HepG2 (cell line): ENCODE data around the gene NET1. TPM values are rescaled to one million over a fixed set of nuclear protein-coding genes. Genes with fewer than 3 reads are reported as not detected.

Experiments used
- ATAC-seq: fragments of 200-7000 bp; cut with Tn5 transposase; 3 replicates; pipeline ENCODE4 v1.9.1; 2020; ENCODE audit warnings: mild to moderate bottlenecking, moderate library complexity
- BruUV-seq: library from RNA; stranded (reverse); fragments of 400-500 nt; replicated peaks from 2 replicates; lab custom pipeline; 2021; lab: Mats Ljungman, UMichigan
- CTCF ChIA-PET: fragments of 300-600 bp; formaldehyde crosslinking; extraction: SDS; loops from one replicate; lab custom pipeline; 2021; ENCODE audit warnings: low total read pairs, inconsistent platforms, low intra/inter-chr PET ratio; lab: Yijun Ruan, JAX
- POLR2A ChIA-PET: fragments of 350-600 bp; sonication (Branson Sonifier 250); formaldehyde crosslinking; loops from one replicate; lab custom pipeline; 2020; ENCODE audit warnings: antibody characterized with exemption, inconsistent platforms; lab: Yijun Ruan, JAX
- DNase-seq: peaks from one replicate; pipeline ENCODE4 v3.0.0-alpha.2; 2015; ENCODE audit warnings: low spot score
- FAIRE-seq: peaks from 3 replicates; lab custom pipeline; 2011; peaks lifted over from hg19 to GRCh38; lab: Jason Lieb, UNC
- H2AFZ ChIP-seq: one replicate; pipeline ENCODE4 v1.6.1; 2011; ENCODE audit warnings: low read length, inconsistent platforms
- H3K27ac ChIP-seq: fragments of 300-600 bp; 3 replicates; pipeline ENCODE4 v1.8.0; 2011; ENCODE audit warnings: mixed run types, mild to moderate bottlenecking, mixed read lengths, low read length, inconsistent platforms; ENCODE audit not compliant: insufficient read depth; ENCODE audit errors: extremely low read length
- H3K27me3 ChIP-seq, 2 experiments: fragments of 200-600 bp in 1 of 2; 2 replicates in 1 of 2; 3 replicates in 1 of 2; pipeline versions ENCODE4 v1.6.0 to v1.8.0; 2011; ENCODE audit warnings: low read length in 2 of 2, mild to moderate bottlenecking in 2 of 2, moderate library complexity in 2 of 2, inconsistent platforms in 1 of 2; ENCODE audit not compliant: insufficient read depth in 2 of 2, control insufficient read depth in 1 of 2
- H3K36me3 ChIP-seq, 2 experiments: fragments of 200-600 bp in 1 of 2; replicated peaks in 1 of 2; 2 replicates in 1 of 2; 3 replicates in 1 of 2; pipeline versions ENCODE4 v1.5.1 to v1.8.0; 2011; ENCODE audit warnings: low read length in 2 of 2, inconsistent platforms in 1 of 2; ENCODE audit not compliant: insufficient read depth in 2 of 2, control insufficient read depth in 1 of 2
- H3K4me1 ChIP-seq: 2 replicates; pipeline ENCODE4 v1.5.1; 2012; ENCODE audit warnings: low read length, inconsistent platforms; ENCODE audit not compliant: insufficient read depth
- H3K4me2 ChIP-seq: 2 replicates; pipeline ENCODE4 v1.6.0; 2011; ENCODE audit warnings: low read depth, low read length, inconsistent platforms
- H3K4me3 ChIP-seq, 3 experiments: fragments of 200-600 bp in 1 of 3; sonication (generic), shearing (Covaris generic) in 1 of 3; replicated peaks in 1 of 3; 2 replicates each; pipeline ENCODE4 v1.5.1; 2011 to 2016; ENCODE audit warnings: low read length in 3 of 3, inconsistent platforms in 2 of 3, low read depth in 2 of 3, mild to moderate bottlenecking in 2 of 3, control low read depth in 1 of 3, mixed read lengths in 1 of 3; ENCODE audit not compliant: insufficient read depth in 1 of 3
- H3K79me2 ChIP-seq: one replicate; pipeline ENCODE4 v1.6.1; 2011; ENCODE audit warnings: low read length, inconsistent platforms; ENCODE audit not compliant: insufficient read depth
- H3K9ac ChIP-seq: 2 replicates; pipeline ENCODE4 v1.6.0; 2011; ENCODE audit warnings: mild to moderate bottlenecking, low read depth, low read length, inconsistent platforms; ENCODE audit not compliant: insufficient read depth
- H3K9me3 ChIP-seq: 2 replicates; pipeline ENCODE4 v1.5.1; 2012; ENCODE audit warnings: mild to moderate bottlenecking, low read length
- H4K20me1 ChIP-seq: 2 replicates; pipeline ENCODE4 v1.6.0; 2011; ENCODE audit warnings: inconsistent platforms, mild to moderate bottlenecking, low read length, moderate library complexity; ENCODE audit not compliant: insufficient read depth
- CCAR2 ChIP-seq: fragments of 200-400 bp; formaldehyde crosslinking; optimal IDR thresholded peaks from 2 replicates; pipeline ENCODE3; 2018; ENCODE audit warnings: low read depth, mild to moderate bottlenecking, low read length, moderate library complexity
- PTBP1 ChIP-seq: fragments of 200-400 bp; formaldehyde crosslinking; IDR thresholded peaks from 2 replicates; pipeline ENCODE4 v1.6.1; 2018; ENCODE audit warnings: low read length, low read depth; ENCODE audit not compliant: poor library complexity, severe bottlenecking
- ZNF280D ChIP-seq: sonication (generic); formaldehyde crosslinking; IDR thresholded peaks from 2 replicates; pipeline ENCODE4 v1.5.1; 2020; ENCODE audit warnings: mild to moderate bottlenecking, missing genetic modification reagents
- ZNF317 ChIP-seq: sonication (generic); formaldehyde crosslinking; IDR thresholded peaks from 2 replicates; pipeline ENCODE4 v1.5.0; 2020; ENCODE audit warnings: mild to moderate bottlenecking, missing genetic modification reagents
- WGBS: methylation state at CpG from one replicate; pipeline ENCODE4 v1.1.6; 2017; ENCODE audit warnings: low lambda C conversion rate; 5-methylcytosine and 5-hydroxymethylcytosine counted together
- in situ Hi-C: cut with HindIII; loops from 2 replicates; pipeline ENCODE4 v1.10.0; 2017; ENCODE audit warnings: low pct_unique_long_range_greater_than_20kb; ENCODE audit not compliant: extremely low pct_ligation_motif_present
- intact Hi-C: fragments of 100-400 bp; cut with micrococcal nuclease; formaldehyde crosslinking; loops from one replicate; pipeline ENCODE4 v1.10.0; 2022; ENCODE audit not compliant: unreplicated experiment
- polyA plus RNA-seq, 8 experiments: library from polyadenylated mRNA; depleted of rRNA in 3 of 8; stranded (reverse) in 7 of 8; unstranded in 1 of 8; fragments of >200 nt; fragmentation: Illumina TruSeq in 4 of 8; extraction: Trizol in 4 of 8; gene quantifications; 2 replicates each; pipeline versions ENCODE4 v1.2.1 to v1.2.3, GENCODE V29; 2011 to 2016; ENCODE audit warnings: low read depth in 4 of 8, missing spikeins in 1 of 8, mixed read lengths in 1 of 8; ENCODE audit not compliant: insufficient read depth in 1 of 8
- total RNA-seq, 5 experiments: library from RNA; depleted of rRNA; stranded (reverse); fragments of >200 nt; fragmentation: Illumina TruSeq; extraction: Trizol; gene quantifications; 2 replicates each; pipeline ENCODE4 v1.2.3, GENCODE V29; 2016; ENCODE audit warnings: low read depth in 1 of 5

The NET1 gene
- total and polyA plus RNA-seq, 2 of the 13 experiments (the other 11 are each of a cell fraction or from before 2014, with no cell fraction given), result 48.1 to 65.8 TPM

GRCh38 chr10:5390607-5391205 is 21.7 kb upstream of the NET1 start:
- no TSS peak for BruUV-seq
- POLR2A ChIA-PET, result no interaction called here

More at GRCh38 chr10:5390607-5391205, 21.7 kb upstream of the NET1 start:
- Histone ChIP-seq H3K79me2 (no peaks in the 10 kb centered on the region), H3K36me3 (no peaks in the 10 kb centered on the region), H3K9me3 (peaks cover 35% of the 10 kb centered on the region), H2AFZ (no peak overlapping the region), H4K20me1 (no peaks in the 10 kb centered on the region), H3K4me1 (peaks cover 8% of the 10 kb centered on the region; the same call in 1 of the 2 replicates), H3K4me3 (no peak overlapping the region), H3K27ac (no peak overlapping the region), H3K4me2 (no peak overlapping the region), H3K9ac (no peak overlapping the region), H3K27me3 (peaks cover 2 to 7% of the 10 kb centered on the region in 2 experiments; a peak in 2 of 5 replicates)
- in situ Hi-C loops (loop anchor here (25.0 kb wide), 1 partner anchor 553 kb away; the partner anchor contains the start of gene AKR1E2), intact Hi-C loops (no loop called here)
- FAIRE-seq, result no peak
- ATAC-seq, result no peak
- no peak for DNase-seq
- WGBS, result 86% methylated on average over 1 of the region's 1 CpG
- CTCF ChIA-PET, result no interaction called here
- TF ChIP-seq CCAR2 (no peak), ZNF317 (CRISPR knock-in tag) (peak; percentile 100), PTBP1 (no peak), ZNF280D (CRISPR knock-in tag) (0 out of 2 replicates have a peak, but pooled peaks have one; percentile 44)
